Measurements from ENCODE around the gene MSGN1.

DNA sequence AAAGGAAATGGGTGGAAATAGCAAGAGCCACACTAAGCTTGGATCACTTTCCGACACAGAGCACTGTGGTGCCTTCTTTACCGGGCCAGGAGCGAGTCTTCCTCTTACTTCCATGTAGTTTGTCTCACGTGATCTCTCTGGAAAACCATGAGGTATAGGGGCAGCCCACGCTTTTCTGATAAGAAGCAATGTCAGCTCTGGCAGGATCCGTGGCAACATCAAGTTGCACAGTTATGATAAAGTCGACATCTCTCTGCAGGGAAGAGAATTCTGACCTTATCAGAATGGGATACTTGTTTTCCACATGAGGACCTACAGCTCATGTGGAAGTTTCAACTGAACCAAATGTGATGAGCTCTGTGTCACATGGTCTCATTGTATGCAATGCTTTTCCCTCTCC, 29.5 kb downstream of the MSGN1 start:
- TF ChIP-seq, protein P1, sequence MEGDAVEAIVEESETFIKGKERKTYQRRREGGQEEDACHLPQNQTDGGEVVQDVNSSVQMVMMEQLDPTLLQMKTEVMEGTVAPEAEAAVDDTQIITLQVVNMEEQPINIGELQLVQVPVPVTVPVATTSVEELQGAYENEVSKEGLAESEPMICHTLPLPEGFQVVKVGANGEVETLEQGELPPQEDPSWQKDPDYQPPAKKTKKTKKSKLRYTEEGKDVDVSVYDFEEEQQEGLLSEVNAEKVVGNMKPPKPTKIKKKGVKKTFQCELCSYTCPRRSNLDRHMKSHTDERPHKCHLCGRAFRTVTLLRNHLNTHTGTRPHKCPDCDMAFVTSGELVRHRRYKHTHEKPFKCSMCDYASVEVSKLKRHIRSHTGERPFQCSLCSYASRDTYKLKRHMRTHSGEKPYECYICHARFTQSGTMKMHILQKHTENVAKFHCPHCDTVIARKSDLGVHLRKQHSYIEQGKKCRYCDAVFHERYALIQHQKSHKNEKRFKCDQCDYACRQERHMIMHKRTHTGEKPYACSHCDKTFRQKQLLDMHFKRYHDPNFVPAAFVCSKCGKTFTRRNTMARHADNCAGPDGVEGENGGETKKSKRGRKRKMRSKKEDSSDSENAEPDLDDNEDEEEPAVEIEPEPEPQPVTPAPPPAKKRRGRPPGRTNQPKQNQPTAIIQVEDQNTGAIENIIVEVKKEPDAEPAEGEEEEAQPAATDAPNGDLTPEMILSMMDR (IDR thresholded peaks at IDR 0.05; ENCODE audit: insufficient read depth, low read length, poor library complexity, severe bottlenecking) = no peak
- TF ChIP-seq EZH2phosphoT487 (conservative IDR thresholded peaks at IDR 0.05; ENCODE audit: low read length) = no peak
